Activated T-helper 9 cell treated with anti-CD3 and anti-CD28 coated beads, Interleukin-2, amount 50 U/mL, for 16 hours (primary cell): ENCODE data around the gene TCF25.
A peak's percentile ranks its signal among the peaks of the same experiment; 100 is the strongest.
"Not testable (repeated sequence)": the region's sequence is repeated elsewhere in the genome, so short reads cannot be mapped to it uniquely, and the experiment has no call there.

ENCODE experiments used
- DNase-seq: peaks from one replicate; pipeline ENCODE4 v3.0.0-alpha.2; 2020; ENCODE audit warnings: low read depth

Gene TCF25

DNA sequence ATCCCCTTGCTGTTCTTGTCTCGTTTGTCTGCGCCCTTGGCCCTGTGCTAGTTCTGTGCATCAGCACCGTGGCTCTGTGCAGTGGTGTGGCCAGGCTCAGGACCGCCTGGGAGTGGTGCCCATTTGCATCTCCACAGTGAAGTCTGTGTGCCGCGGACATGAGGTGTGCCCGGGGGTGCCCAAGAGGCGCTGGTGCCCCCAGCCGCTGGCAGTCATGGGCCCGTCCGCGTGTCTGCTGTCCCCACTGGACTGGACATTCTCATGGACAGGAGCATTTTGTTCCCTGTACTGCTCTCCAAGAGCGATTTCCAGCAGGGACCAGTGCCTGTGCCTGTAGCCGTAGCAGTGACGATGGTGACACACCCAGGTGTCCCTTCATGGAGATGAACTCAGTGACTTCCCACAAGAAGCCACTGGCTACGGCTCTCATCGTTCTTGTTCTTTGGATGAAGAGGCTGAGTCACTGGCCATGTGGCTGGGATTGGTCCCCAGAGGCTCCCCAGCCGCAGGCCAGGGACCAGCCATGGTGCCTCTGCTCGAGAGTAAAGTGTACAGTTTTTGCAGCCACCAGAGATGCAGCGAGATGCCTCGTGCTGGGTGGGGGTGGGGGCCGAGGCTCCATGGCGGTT lies 32.2 kb downstream of the TCF25 start:
- DNase-seq = no peak

GRCh38 chr16:89906140-89907025 lies 33.0 kb downstream of the TCF25 start:
- no peak for DNase-seq

- no peak for DNase-seq
Measured at GRCh38 chr16:89907055-89907814, 33.8 kb downstream of the TCF25 start.

- DNase-seq = no peak
Measured at GRCh38 chr16:89908236-89908635, 34.8 kb downstream of the TCF25 start.

GRCh38 chr16:89909777-89910716 lies 36.7 kb downstream of the TCF25 start:
- peak; percentile 56 for DNase-seq

GRCh38 chr16:89910717-89911354 lies 37.4 kb downstream of the TCF25 start:
- no peak for DNase-seq

DNA sequence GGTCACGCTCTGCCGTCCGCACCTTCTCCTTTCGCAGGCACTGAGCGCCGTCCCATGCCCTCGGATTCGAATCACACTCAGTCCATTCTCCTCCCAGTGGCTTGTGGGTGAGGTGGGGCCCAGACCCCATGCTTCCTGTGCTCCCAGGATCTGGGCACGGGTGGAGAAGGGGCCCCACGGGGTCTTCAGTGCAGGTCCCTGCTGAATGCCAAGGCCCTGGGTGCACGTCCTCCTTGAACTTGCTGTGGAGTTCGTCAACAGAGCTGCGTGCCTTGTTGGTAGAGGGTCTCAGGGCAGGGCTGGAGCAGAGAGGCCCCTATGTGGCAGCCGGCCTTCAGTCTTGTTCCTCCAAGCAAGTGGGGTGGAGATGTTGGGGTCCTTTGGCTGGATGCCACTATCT lies 38.0 kb downstream of the TCF25 start:
- no peak for DNase-seq

DNA sequence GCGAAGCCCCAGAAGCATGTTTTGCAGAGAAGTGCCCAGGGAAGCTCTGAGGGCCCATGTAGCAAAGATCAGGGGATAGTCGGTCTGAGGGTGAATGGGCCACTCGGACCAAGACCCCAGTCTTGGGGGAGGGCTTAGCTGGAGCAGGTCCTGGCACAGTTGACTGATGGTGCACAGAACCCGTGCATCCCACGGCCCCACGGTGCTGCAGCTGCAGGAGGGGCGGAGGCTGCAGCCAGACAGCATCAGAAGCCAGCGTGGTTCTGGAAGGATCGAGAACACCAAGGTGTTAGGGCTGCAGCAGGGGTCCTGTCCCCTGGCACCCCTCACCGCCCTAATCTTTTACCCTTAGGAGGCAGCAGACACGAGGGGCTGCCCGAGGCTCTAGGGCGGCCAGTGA lies 38.8 kb downstream of the TCF25 start:
- DNase-seq = no peak

GRCh38 chr16:89912627-89913026 lies 39.2 kb downstream of the TCF25 start:
- no peak for DNase-seq

DNA sequence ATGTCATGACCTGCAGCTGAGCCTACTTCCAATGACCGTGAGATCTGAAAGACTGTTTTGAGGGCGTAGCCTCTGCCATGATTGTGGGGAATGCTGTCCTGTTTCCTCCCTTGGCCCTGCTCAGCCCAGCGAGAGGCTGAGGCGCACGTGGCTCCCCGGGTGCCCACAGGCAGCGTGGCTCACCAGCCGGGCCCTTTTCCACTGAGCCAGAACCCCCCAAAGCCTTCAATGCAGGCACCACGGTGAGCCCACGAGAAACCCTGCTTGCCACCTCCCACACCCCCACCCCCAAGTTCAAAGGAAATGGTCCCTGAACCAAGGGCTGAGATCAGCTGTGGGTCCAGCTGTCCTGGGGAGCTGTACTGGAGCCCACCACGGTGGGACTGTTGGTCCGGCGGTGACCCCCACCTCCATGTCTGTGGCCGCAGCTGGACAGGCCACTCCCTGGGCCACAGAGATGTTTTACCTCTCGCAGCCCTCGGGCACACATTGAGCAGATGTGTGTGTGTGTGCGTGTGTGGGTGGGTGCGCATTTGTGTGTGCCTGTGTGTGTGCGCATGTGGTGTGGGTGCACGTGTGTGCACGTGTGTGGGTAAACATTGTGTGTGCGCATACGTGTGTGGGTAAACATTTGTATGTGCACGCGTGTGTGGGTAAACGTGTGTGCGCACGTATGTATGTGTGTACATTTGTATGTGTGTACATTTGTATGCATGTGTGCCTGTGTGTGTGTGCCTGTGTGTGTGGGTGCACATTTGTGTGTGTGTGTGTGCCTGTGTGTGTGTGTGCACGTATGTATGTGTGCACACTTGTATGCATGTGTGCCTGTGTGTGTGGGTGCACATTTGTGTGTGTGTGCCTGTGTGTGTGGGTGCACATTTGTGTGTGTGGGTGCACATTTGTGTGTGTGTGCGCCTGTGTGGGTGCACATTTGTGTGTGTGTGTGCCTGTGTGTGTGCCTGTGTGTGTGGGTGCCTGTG lies 40.3 kb downstream of the TCF25 start:
- DNase-seq = no peak

GRCh38 chr16:89914642-89915285 lies 41.4 kb downstream of the TCF25 start:
- DNase-seq = not testable (repeated sequence)

DNA sequence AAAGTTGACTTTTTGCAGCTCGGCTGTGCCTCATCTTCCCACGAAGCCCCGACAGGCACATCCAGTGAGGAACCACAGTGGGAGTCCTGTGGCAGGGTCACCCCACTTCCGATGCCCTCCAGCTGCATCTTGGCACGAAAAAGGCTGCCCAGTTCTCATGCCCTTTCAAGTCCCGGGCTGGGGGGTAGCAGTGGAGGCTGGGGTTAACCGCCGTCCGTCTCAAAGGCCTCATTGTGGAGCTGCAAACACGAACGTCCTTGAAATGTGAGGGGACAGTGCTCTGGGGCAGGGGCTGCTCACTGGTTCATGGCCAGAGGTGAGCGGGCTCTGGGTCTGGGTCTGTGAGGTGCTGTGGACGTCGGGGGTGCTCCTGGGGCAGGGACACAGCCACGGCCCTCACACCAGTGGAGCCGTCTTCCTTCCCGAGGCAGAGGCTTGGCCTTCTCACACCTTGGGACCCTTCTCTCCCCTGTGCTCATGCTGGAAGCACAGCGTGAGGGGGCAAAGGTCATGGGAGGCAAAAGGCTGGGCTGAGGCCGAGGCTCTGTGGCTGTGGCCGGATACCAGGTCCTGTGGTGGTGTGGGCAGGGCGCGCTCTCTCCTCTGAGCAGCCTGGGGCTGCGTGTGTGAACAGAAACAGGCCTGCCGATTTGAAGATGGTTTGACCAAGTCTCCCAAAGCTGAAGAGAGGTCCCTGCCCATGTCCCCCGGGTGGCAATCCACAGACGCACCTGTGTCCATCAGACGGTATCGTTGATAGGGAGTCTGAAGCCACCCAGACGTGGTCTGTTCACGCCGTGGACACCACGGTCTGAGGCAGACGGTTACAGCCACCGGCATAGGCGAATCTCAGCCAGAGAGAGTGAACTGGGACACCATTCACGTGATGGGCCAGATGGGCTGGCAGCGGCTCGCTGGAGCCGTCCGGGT lies 42.2 kb downstream of the TCF25 start:
- no peak for DNase-seq

DNA sequence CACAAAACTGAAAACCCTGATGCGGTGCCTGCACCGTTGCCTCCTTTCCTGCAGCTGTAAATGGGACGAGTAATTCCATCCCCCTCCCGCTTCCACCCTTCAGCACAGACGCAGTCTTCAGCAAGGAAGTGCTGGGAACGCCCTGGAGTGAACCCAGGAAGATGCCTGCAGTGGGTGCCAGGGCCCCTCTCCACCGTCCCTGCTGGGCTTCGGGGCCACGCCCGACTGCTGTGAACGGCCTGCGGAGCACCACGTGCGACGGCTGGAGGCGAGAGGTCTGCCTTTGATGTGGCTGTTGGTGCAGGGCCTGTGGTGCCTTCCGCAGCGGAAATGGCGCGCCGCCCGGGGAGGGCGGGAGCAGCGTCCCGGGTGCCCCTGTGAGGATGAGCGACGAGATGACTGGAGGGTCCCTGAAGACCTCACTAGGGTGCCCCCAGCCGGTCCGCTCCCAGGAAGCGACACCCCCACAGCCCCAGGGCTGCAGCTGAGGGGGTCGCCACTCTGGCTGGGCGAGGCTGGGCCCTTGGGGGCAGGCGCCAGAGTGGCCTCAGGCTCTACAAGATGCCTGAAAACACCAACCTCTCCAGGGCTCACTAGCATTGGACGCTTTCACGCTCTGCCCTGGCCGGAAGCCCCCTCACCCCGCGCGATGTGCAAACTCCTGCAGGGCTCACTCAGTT lies 44.5 kb downstream of the TCF25 start:
- peak; percentile 56 for DNase-seq

GRCh38 chr16:89918453-89919347 lies 45.3 kb downstream of the TCF25 start, which contains the start of gene MC1R:
Gene MC1R, plus strand, starts transcription at chr16:89918862. Its CDS starts 397 bp downstream, at chr16:89919259.
- DNase-seq = no peak

DNA sequence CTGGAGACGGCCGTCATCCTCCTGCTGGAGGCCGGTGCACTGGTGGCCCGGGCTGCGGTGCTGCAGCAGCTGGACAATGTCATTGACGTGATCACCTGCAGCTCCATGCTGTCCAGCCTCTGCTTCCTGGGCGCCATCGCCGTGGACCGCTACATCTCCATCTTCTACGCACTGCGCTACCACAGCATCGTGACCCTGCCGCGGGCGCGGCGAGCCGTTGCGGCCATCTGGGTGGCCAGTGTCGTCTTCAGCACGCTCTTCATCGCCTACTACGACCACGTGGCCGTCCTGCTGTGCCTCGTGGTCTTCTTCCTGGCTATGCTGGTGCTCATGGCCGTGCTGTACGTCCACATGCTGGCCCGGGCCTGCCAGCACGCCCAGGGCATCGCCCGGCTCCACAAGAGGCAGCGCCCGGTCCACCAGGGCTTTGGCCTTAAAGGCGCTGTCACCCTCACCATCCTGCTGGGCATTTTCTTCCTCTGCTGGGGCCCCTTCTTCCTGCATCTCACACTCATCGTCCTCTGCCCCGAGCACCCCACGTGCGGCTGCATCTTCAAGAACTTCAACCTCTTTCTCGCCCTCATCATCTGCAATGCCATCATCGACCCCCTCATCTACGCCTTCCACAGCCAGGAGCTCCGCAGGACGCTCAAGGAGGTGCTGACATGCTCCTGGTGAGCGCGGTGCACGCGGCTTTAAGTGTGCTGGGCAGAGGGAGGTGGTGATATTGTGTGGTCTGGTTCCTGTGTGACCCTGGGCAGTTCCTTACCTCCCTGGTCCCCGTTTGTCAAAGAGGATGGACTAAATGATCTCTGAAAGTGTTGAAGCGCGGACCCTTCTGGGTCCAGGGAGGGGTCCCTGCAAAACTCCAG lies 46.4 kb downstream of the TCF25 start:
- DNase-seq = no peak

DNA sequence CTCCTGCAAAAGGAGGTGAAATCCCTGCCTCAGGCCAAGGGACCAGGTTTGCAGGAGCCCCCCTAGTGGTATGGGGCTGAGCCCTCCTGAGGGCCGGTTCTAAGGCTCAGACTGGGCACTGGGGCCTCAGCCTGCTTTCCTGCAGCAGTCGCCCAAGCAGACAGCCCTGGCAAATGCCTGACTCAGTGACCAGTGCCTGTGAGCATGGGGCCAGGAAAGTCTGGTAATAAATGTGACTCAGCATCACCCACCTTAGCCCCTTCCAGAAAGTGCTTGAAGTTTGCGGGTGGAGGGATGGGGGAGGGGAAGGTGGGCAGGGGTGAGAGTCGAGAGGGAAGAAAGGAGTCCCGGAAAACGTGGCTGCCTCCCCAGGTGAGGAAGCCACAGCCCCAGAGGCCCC lies 47.3 kb downstream of the TCF25 start:
- no peak for DNase-seq
